Trophoblast cell (in vitro differentiated cells and primary cell): ENCODE results near the gene DUSP14.

ENCODE experiments used
- DNase-seq, 2 donors: peaks; one replicate each; pipeline ENCODE4 v3.0.0-alpha.2; 2016
- H2AFZ ChIP-seq: 2 replicates; pipeline ENCODE4 v1.6.1; 2013; ENCODE audit warnings: low read length, moderate library complexity, mild to moderate bottlenecking; ENCODE audit not compliant: insufficient read depth, poor library complexity
- H2AK5ac ChIP-seq: 2 replicates; pipeline ENCODE4 v1.6.1; 2013; ENCODE audit warnings: mild to moderate bottlenecking, low read length
- H2BK120ac ChIP-seq: 2 replicates; pipeline ENCODE4 v1.6.1; 2013; ENCODE audit warnings: low read length, mild to moderate bottlenecking, moderate library complexity; ENCODE audit not compliant: insufficient read depth, poor library complexity
- H2BK12ac ChIP-seq: 2 replicates; pipeline ENCODE4 v1.6.1; 2013; ENCODE audit warnings: mild to moderate bottlenecking, low read length, moderate library complexity
- H2BK5ac ChIP-seq: 2 replicates; pipeline ENCODE4 v1.6.1; 2013; ENCODE audit warnings: low read length, low read depth, moderate library complexity, mild to moderate bottlenecking; ENCODE audit not compliant: poor library complexity
- H3K14ac ChIP-seq: 2 replicates; pipeline ENCODE4 v1.6.1; 2013; ENCODE audit warnings: mild to moderate bottlenecking, low read length
- H3K18ac ChIP-seq: 2 replicates; pipeline ENCODE4 v1.6.1; 2013; ENCODE audit warnings: mild to moderate bottlenecking, low read length
- H3K23ac ChIP-seq: 2 replicates; pipeline ENCODE4 v1.6.1; 2013; ENCODE audit warnings: low read length
- H3K27ac ChIP-seq: 2 replicates; pipeline ENCODE4 v1.5.1; 2013; ENCODE audit warnings: low read depth, mild to moderate bottlenecking, inconsistent platforms, low read length, moderate library complexity
- H3K27me3 ChIP-seq: 2 replicates; pipeline ENCODE4 v1.6.1; 2013; ENCODE audit warnings: inconsistent platforms, mild to moderate bottlenecking, low read length, moderate library complexity; ENCODE audit not compliant: insufficient read depth
- H3K36me3 ChIP-seq, 2 experiments: 1 replicate in 1 of 2; 2 replicates in 1 of 2; pipeline ENCODE4 v1.6.1; 2013; ENCODE audit warnings: low read length in 2 of 2, mild to moderate bottlenecking in 2 of 2, moderate library complexity in 1 of 2; ENCODE audit not compliant: insufficient read depth in 2 of 2, control insufficient read depth in 1 of 2
- H3K4ac ChIP-seq: 2 replicates; pipeline ENCODE4 v1.6.1; 2013; ENCODE audit warnings: low read depth, mild to moderate bottlenecking, low read length, moderate library complexity
- H3K4me1 ChIP-seq, 2 experiments: 1 replicate in 1 of 2; 2 replicates in 1 of 2; pipeline ENCODE4 v1.6.1; 2013; ENCODE audit warnings: low read length in 2 of 2, mild to moderate bottlenecking in 2 of 2, moderate library complexity in 1 of 2; ENCODE audit not compliant: insufficient read depth in 2 of 2, control insufficient read depth in 1 of 2
- H3K4me2 ChIP-seq: 2 replicates; pipeline ENCODE4 v1.6.1; 2013; ENCODE audit warnings: inconsistent platforms, mild to moderate bottlenecking, low read length, moderate library complexity
- H3K4me3 ChIP-seq: 2 replicates; pipeline ENCODE4 v1.5.1; 2013; ENCODE audit warnings: mild to moderate bottlenecking, low read depth, low read length, inconsistent platforms
- H3K79me1 ChIP-seq: one replicate; pipeline ENCODE4 v1.6.1; 2013; ENCODE audit warnings: low read length
- H3K79me2 ChIP-seq: 2 replicates; pipeline ENCODE4 v1.6.1; 2013; ENCODE audit warnings: low read length, mild to moderate bottlenecking; ENCODE audit not compliant: control insufficient read depth, insufficient read depth, poor library complexity
- H3K9ac ChIP-seq: 2 replicates; pipeline ENCODE4 v1.6.1; 2013; ENCODE audit warnings: mild to moderate bottlenecking, low read length
- H3K9me3 ChIP-seq: 2 replicates; pipeline ENCODE4 v1.6.1; 2013; ENCODE audit warnings: low read depth, mild to moderate bottlenecking, control low read depth, inconsistent platforms, low read length; ENCODE audit not compliant: insufficient read depth
- H4K12ac ChIP-seq: 2 replicates; pipeline ENCODE4 v1.6.1; 2013; ENCODE audit warnings: low read depth, mild to moderate bottlenecking, low read length, moderate library complexity
- H4K8ac ChIP-seq: 2 replicates; pipeline ENCODE4 v1.6.1; 2013; ENCODE audit warnings: low read depth, mild to moderate bottlenecking, low read length, moderate library complexity
- H4K91ac ChIP-seq: one replicate; pipeline ENCODE4 v1.6.1; 2013; ENCODE audit warnings: low read depth, mild to moderate bottlenecking, low read length, moderate library complexity
- WGBS: extraction: QIAGEN DNeasy Blood & Tissue Kit; methylation state at CpG from one replicate; pipeline ENCODE4 v1.1.7; 2013; ENCODE audit warnings: missing lambda C conversion rate; ENCODE audit not compliant: insufficient read length, insufficient coverage; ENCODE audit errors: extremely low coverage; 5-methylcytosine and 5-hydroxymethylcytosine counted together

DUSP14 gene

GRCh38 chr17:37483311-37484039 is 6.2 kb upstream of the DUSP14 start:
- no peak overlapping the region for H2BK120ac ChIP-seq
- no peak overlapping the region for H2BK5ac ChIP-seq
- H3K27ac ChIP-seq = no peak overlapping the region
- H2AFZ ChIP-seq = no peak overlapping the region
- no peaks in the 10 kb centered on the region for H3K79me2 ChIP-seq
- H3K14ac ChIP-seq = no peak overlapping the region
- H3K4me1 ChIP-seq = peaks cover 0 to 16% of the 10 kb centered on the region in 2 experiments
- no peak overlapping the region for H3K23ac ChIP-seq
- H4K12ac ChIP-seq = no peak overlapping the region
- no peak overlapping the region for H4K91ac ChIP-seq
- DNase-seq = no peak
- H2BK12ac ChIP-seq = no peak overlapping the region
- no peak overlapping the region for H3K4me2 ChIP-seq
- H3K18ac ChIP-seq = no peak overlapping the region
- H3K27me3 ChIP-seq = no peaks in the 10 kb centered on the region
- peaks cover 2% of the 10 kb centered on the region for H3K79me1 ChIP-seq
- no peak overlapping the region for H3K9ac ChIP-seq
- H2AK5ac ChIP-seq = no peak overlapping the region
- H3K4me3 ChIP-seq = no peak overlapping the region
- H3K9me3 ChIP-seq = no peaks in the 10 kb centered on the region
- no CpG with 5 or more reads among the region's 5 CpGs for WGBS
- H3K36me3 ChIP-seq = peaks cover 0 to 2% of the 10 kb centered on the region in 2 experiments
- H4K8ac ChIP-seq = no peak overlapping the region
- H3K4ac ChIP-seq = no peak overlapping the region

GRCh38 chr17:37485938-37486570 is 3.6 kb upstream of the DUSP14 start:
- H3K79me2 ChIP-seq = peaks cover 5% of the 10 kb centered on the region
- H4K8ac ChIP-seq = no peak overlapping the region
- no CpG with 5 or more reads among the region's 1 CpG for WGBS
- H2AK5ac ChIP-seq = no peak overlapping the region
- peaks cover 3 to 14% of the 10 kb centered on the region in 2 experiments for H3K4me1 ChIP-seq
- no peak overlapping the region for H3K9ac ChIP-seq
- no peak overlapping the region for H3K14ac ChIP-seq
- no peaks in the 10 kb centered on the region for H3K9me3 ChIP-seq
- H2BK5ac ChIP-seq = no peak overlapping the region
- no peak overlapping the region for H3K4ac ChIP-seq
- DNase-seq = no peak
- H2BK120ac ChIP-seq = no peak overlapping the region
- no peak overlapping the region for H3K23ac ChIP-seq
- no peaks in the 10 kb centered on the region for H3K36me3 ChIP-seq
- no peak overlapping the region for H3K27ac ChIP-seq
- no peak overlapping the region for H3K4me3 ChIP-seq
- H2BK12ac ChIP-seq = no peak overlapping the region
- H3K27me3 ChIP-seq = no peaks in the 10 kb centered on the region
- no peak overlapping the region for H4K91ac ChIP-seq
- peaks cover 12% of the 10 kb centered on the region for H3K79me1 ChIP-seq
- no peak overlapping the region for H4K12ac ChIP-seq
- H3K4me2 ChIP-seq = no peak overlapping the region
- no peak overlapping the region for H2AFZ ChIP-seq
- H3K18ac ChIP-seq = no peak overlapping the region

DNA sequence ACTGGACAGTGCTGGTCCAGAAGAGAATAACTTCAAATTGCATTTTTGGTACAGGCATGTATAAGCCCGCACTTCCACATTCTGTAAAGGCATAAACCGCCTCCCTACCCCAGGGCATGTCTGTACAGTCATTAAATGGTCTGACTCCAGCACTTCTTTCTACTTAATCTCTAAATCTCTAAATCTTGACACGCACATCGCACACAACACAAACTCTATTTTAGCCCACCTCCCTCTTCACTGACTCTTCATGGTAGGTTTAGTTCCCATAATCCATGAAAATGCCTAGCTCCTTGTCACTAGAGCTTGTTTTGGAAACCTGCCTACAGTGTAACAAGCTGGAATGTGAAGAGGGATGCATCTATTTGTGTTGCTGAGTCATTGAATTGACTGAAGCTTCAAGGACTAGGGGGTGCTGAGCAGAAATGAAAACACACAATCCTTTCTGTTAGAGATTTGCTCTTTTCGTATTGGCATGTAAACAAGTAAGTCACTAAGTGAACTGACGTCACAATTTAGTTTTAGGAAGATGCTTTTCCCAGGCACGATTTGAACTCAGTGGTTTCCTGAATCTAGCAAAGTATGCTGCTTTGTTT is 1.6 kb upstream of the DUSP14 start:
- Histone ChIP-seq H2AFZ (no peak overlapping the region), H3K23ac (no peak overlapping the region), H2AK5ac (no peak overlapping the region), H3K79me2 (peaks cover 6% of the 10 kb centered on the region), H3K14ac (no peak overlapping the region), H3K36me3 (no peaks in the 10 kb centered on the region), H4K91ac (no peak overlapping the region), H2BK120ac (no peak overlapping the region), H3K4me1 (peaks cover 5 to 12% of the 10 kb centered on the region in 2 experiments), H3K79me1 (peaks cover 15% of the 10 kb centered on the region), H3K4me2 (peak overlapping the region; percentile 97), H3K9ac (no peak overlapping the region), H3K4me3 (no peak overlapping the region), H4K12ac (no peak overlapping the region), H3K4ac (no peak overlapping the region), H3K27me3 (no peaks in the 10 kb centered on the region), H3K9me3 (no peaks in the 10 kb centered on the region), H2BK12ac (no peak overlapping the region), H2BK5ac (no peak overlapping the region), H3K18ac (no peak overlapping the region), H4K8ac (no peak overlapping the region), H3K27ac (peak overlapping the region; percentile 60)
- WGBS = 100% methylated on average over 2 of the region's 7 CpGs
- peak; percentile 92 to 93 for DNase-seq

GRCh38 chr17:37488607-37489196 is 989 bp upstream of the DUSP14 start:
- H2AFZ ChIP-seq = no peak overlapping the region
- no peak overlapping the region for H2BK5ac ChIP-seq
- WGBS = no CpG with 5 or more reads among the region's 25 CpGs
- H3K27ac ChIP-seq = peak overlapping the region; percentile 91
- H2BK120ac ChIP-seq = no peak overlapping the region
- H4K12ac ChIP-seq = no peak overlapping the region
- H3K4ac ChIP-seq = no peak overlapping the region
- H3K4me1 ChIP-seq = peaks cover 5 to 12% of the 10 kb centered on the region in 2 experiments
- DNase-seq = peak; percentile 95 to 97
- peak overlapping the region; percentile 75 for H3K9ac ChIP-seq
- H4K8ac ChIP-seq = no peak overlapping the region
- H3K27me3 ChIP-seq = no peaks in the 10 kb centered on the region
- H4K91ac ChIP-seq = peak overlapping the region; percentile 83
- H3K36me3 ChIP-seq = no peaks in the 10 kb centered on the region
- no peak overlapping the region for H2BK12ac ChIP-seq
- peak overlapping the region; percentile 77 for H3K14ac ChIP-seq
- peak overlapping the region; percentile 97 for H3K4me2 ChIP-seq
- H3K23ac ChIP-seq = no peak overlapping the region
- H3K79me1 ChIP-seq = peaks cover 15% of the 10 kb centered on the region
- H3K18ac ChIP-seq = peak overlapping the region; percentile 91
- H3K4me3 ChIP-seq = peak overlapping the region; percentile 81
- peaks cover 6% of the 10 kb centered on the region for H3K79me2 ChIP-seq
- no peak overlapping the region for H2AK5ac ChIP-seq
- no peaks in the 10 kb centered on the region for H3K9me3 ChIP-seq
